GM19240 (cell line): Measurements from ENCODE around the gene CEACAM1.
"Not testable (repeated sequence)": the region's sequence is repeated elsewhere in the genome, so short reads cannot be mapped to it uniquely, and the experiment has no call there.

Experiments
- DNase-seq: peaks from one replicate; pipeline ENCODE4 v3.0.0; 2011; ENCODE audit warnings: low spot score; ENCODE audit not compliant: insufficient read length

The CEACAM1 gene

GRCh38 chr19:42528354-42529247 lies at the start of gene CEACAM1:
Gene CEACAM1 (minus strand): TSS chr19:42528481. CDS start chr19:42528374, 107 bp downstream.
- peak; percentile 63 for DNase-seq

- no peak for DNase-seq
These were observed 48.7 kb upstream of the CEACAM1 start for GRCh38 chr19:42577016-42577415.

- no peak for DNase-seq
These were observed 48.0 kb upstream of the CEACAM1 start for GRCh38 chr19:42576241-42576640.

- DNase-seq = no peak
These were observed 45.4 kb upstream of the CEACAM1 start for GRCh38 chr19:42573642-42574041.

GRCh38 chr19:42571116-42571515 lies 42.8 kb upstream of the CEACAM1 start:
- no peak for DNase-seq

- DNase-seq = no peak
These were observed 40.9 kb upstream of the CEACAM1 start for GRCh38 chr19:42569193-42569592.

GRCh38 chr19:42568006-42568405 lies 39.7 kb upstream of the CEACAM1 start:
- DNase-seq = no peak

GRCh38 chr19:42567567-42567966 lies 39.3 kb upstream of the CEACAM1 start:
- no peak for DNase-seq

- DNase-seq = peak; percentile 35
These were observed 35.3 kb upstream of the CEACAM1 start for GRCh38 chr19:42563352-42564210.

GRCh38 chr19:42561512-42561911 lies 33.2 kb upstream of the CEACAM1 start:
- DNase-seq = no peak

GRCh38 chr19:42560731-42561130 lies 32.5 kb upstream of the CEACAM1 start:
- DNase-seq = no peak

GRCh38 chr19:42558450-42559150 lies 30.3 kb upstream of the CEACAM1 start:
- no peak for DNase-seq

- not testable (repeated sequence) for DNase-seq
These were observed 29.1 kb upstream of the CEACAM1 start for GRCh38 chr19:42557386-42557871.

- DNase-seq = no peak
These were observed 27.5 kb upstream of the CEACAM1 start for GRCh38 chr19:42555801-42556200.

GRCh38 chr19:42555317-42555716 lies 27.0 kb upstream of the CEACAM1 start:
- DNase-seq = no peak

- no peak for DNase-seq
These were observed 25.8 kb upstream of the CEACAM1 start for GRCh38 chr19:42554046-42554575.

- DNase-seq = no peak
These were observed 25.2 kb upstream of the CEACAM1 start for GRCh38 chr19:42553292-42554045.

GRCh38 chr19:42552086-42553065 lies 24.1 kb upstream of the CEACAM1 start:
- no peak for DNase-seq

GRCh38 chr19:42550521-42550920 lies 22.2 kb upstream of the CEACAM1 start:
- not testable (repeated sequence) for DNase-seq
